A673 (cell line): Measurements from ENCODE around the gene ZNF440. TPM values are rescaled to one million over a fixed set of nuclear protein-coding genes. Genes with fewer than 3 reads are reported as not detected.

Experiments
- Bru-seq: library from RNA; stranded (reverse); fragments of 400-500 nt; gene quantifications from one replicate; lab custom pipeline; 2021; lab: Mats Ljungman, UMichigan
- BruChase-seq, 2 experiments: library from RNA; stranded (reverse); fragments of 400-500 nt; gene quantifications; one replicate each; lab custom pipeline; 2021; lab: Mats Ljungman, UMichigan
- BruUV-seq: library from RNA; stranded (reverse); fragments of 400-500 nt; replicated peaks from 2 replicates; lab custom pipeline; 2021; lab: Mats Ljungman, UMichigan
- CTCF ChIA-PET: fragments of 300-600 bp; sonication (Branson Sonifier 250); formaldehyde crosslinking; loops from one replicate; lab custom pipeline; 2022; ENCODE audit warnings: antibody characterized with exemption; lab: Charles Lee
- POLR2A ChIA-PET: fragments of 300-600 bp; sonication (Branson Sonifier 250); formaldehyde crosslinking; loops from one replicate; lab custom pipeline; 2022; ENCODE audit warnings: antibody characterized with exemption; ENCODE audit not compliant: low non-redundant PET; lab: Charles Lee
- DNase-seq: peaks from one replicate; pipeline ENCODE4 v3.0.0-alpha.2; 2015; ENCODE audit warnings: low spot score
- H3K27ac ChIP-seq: fragments of 200-600 bp; sonication (generic); 2 replicates; pipeline ENCODE4 v1.5.1; 2016; ENCODE audit warnings: mixed run types, low read depth, mild to moderate bottlenecking, mixed read lengths, antibody characterized with exemption, low read length; ENCODE audit not compliant: poor library complexity, severe bottlenecking
- H3K27me3 ChIP-seq: fragments of 200-600 bp; sonication (generic); replicated peaks from 2 replicates; pipeline ENCODE4 v1.6.1; 2017; ENCODE audit warnings: mixed run types, low read depth, mild to moderate bottlenecking, mixed read lengths, antibody characterized with exemption, low read length; ENCODE audit not compliant: insufficient read depth, poor library complexity
- H3K36me3 ChIP-seq: fragments of 200-600 bp; sonication (generic); 2 replicates; pipeline ENCODE4 v1.6.1; 2016; ENCODE audit warnings: mixed run types, mild to moderate bottlenecking, mixed read lengths, antibody characterized with exemption, low read length; ENCODE audit not compliant: insufficient read depth, poor library complexity, severe bottlenecking
- H3K4me1 ChIP-seq: fragments of 200-600 bp; sonication (generic); 2 replicates; pipeline ENCODE4 v1.6.1; 2017; ENCODE audit warnings: mixed run types, mild to moderate bottlenecking, mixed read lengths, antibody characterized with exemption, low read length; ENCODE audit not compliant: insufficient read depth, poor library complexity, severe bottlenecking
- H3K4me3 ChIP-seq: fragments of 200-600 bp; sonication (generic); 2 replicates; pipeline ENCODE4 v1.5.1; 2016; ENCODE audit warnings: low read depth, mixed run types, mild to moderate bottlenecking, mixed read lengths, low read length; ENCODE audit not compliant: poor library complexity, severe bottlenecking
- H3K9me3 ChIP-seq: fragments of 200-600 bp; sonication (generic); 2 replicates; pipeline ENCODE4 v1.6.1; 2016; ENCODE audit warnings: mixed run types, low read depth, mild to moderate bottlenecking, mixed read lengths, antibody characterized with exemption, low read length; ENCODE audit not compliant: poor library complexity, severe bottlenecking
- EZH2 ChIP-seq: fragments of 200-600 bp; sonication (generic); IDR thresholded peaks from 2 replicates; pipeline ENCODE4 v1.6.1; 2017; ENCODE audit warnings: borderline replicate concordance, low read depth, mild to moderate bottlenecking, mixed read lengths, antibody characterized with exemption, low read length; ENCODE audit not compliant: poor library complexity, severe bottlenecking
- intact Hi-C: fragments of 100-400 bp; cut with micrococcal nuclease; formaldehyde crosslinking; loops from one replicate; pipeline ENCODE4 v1.10.0; 2022; ENCODE audit not compliant: unreplicated experiment
- long read RNA-seq: library from polyadenylated mRNA; stranded (forward); transcript quantifications from one replicate; pipeline ENCODE4 v2.0.0, GENCODE V29; 2022
- total RNA-seq: library from RNA; stranded (reverse); gene quantifications from 2 replicates; pipeline ENCODE4 v1.2.3, GENCODE V29; 2021
- TF ChIP-seq, protein P1 (sequence below): fragments of 300-800, 200-600 bp; sonication (generic); conservative IDR thresholded peaks from 2 replicates; pipeline ENCODE4 v1.5.1; 2017; ENCODE audit warnings: low read depth, mild to moderate bottlenecking, antibody characterized with exemption, low read length, moderate library complexity, mixed read lengths

The ZNF440 gene
- total RNA-seq = 7.1 and 9.2 TPM in 2 replicates
- Bru-seq, nascent RNA = percentile 56 among the genes with signal in this experiment
- percentile 71 among the genes with signal in this experiment for BruChase-seq, experiment 1, labeled RNA remaining after a 2-hour chase
- percentile 66 among the genes with signal in this experiment for BruChase-seq, experiment 2, labeled RNA remaining after a 6-hour chase
- long read RNA-seq, full-length matches to known transcripts = 2 of 2 reads
- long read RNA-seq, partial matches to known transcripts = 0 of 2 reads
- long read RNA-seq, other reads (novel, unspliced or antisense) = 0 of 2 reads

DNA sequence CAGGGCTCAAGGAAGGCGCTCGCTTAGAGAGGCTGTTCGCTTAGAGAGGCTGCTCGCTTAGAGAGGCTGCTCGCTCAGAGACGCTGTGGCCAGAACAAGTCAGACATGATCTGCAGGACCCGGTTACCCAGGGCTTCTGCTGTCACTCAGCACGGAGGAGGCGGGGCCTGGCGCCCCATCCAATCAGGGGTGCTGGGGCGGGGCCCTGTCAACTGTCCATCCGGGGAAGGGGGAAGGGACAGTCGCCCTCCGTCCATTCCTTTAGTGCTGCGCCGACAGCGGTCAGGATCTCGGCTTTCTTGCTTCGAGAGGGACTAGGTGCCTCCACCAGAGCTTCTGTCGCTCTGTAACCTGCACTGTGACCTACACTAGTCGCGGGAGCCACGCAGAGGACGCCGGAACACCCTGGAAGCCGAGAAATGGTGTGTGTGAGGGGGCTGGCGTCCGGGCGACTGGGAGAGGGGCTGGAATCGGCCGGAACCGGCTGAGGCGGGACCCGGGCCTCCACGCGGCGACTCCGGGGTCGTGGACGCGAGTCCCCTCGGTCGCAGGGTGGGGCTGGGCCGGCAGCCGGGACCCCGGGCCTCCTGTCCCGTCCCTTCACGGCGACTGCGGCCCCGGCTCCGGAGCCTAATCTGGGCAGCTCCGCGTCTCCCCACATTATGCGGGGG lies at the start of gene ZNF440:
Gene ZNF440 (plus strand): TSS at position 245 of the 671 bp plus-strand sequence. CDS start 175 bp downstream, at position 420.
- ChIA-PET CTCF (interaction anchor here (1.3 kb wide), 1 partner anchor 16 kb away, joined by 5 read pairs; no protein-coding TSS in a partner anchor), POLR2A (no interaction called here)
- H3K9me3 ChIP-seq = no peaks in the 10 kb centered on the region
- H3K27ac ChIP-seq = peak within 1 kb of the TSS; percentile 67
- H3K4me3 ChIP-seq = peak within 1 kb of the TSS; percentile 89
- no peaks in the 10 kb centered on the region for H3K4me1 ChIP-seq
- intact Hi-C loops = loop anchor here (5.0 kb wide), 1 partner anchor 252 kb away; no protein-coding TSS in a partner anchor
- no peaks in the 10 kb centered on the region for H3K36me3 ChIP-seq
- H3K27me3 ChIP-seq = no peaks in the 10 kb centered on the region
- BruUV-seq = TSS peak; percentile 41
- peak; percentile 89 for DNase-seq
- no peak for TF ChIP-seq EZH2
- TF ChIP-seq, protein P1, sequence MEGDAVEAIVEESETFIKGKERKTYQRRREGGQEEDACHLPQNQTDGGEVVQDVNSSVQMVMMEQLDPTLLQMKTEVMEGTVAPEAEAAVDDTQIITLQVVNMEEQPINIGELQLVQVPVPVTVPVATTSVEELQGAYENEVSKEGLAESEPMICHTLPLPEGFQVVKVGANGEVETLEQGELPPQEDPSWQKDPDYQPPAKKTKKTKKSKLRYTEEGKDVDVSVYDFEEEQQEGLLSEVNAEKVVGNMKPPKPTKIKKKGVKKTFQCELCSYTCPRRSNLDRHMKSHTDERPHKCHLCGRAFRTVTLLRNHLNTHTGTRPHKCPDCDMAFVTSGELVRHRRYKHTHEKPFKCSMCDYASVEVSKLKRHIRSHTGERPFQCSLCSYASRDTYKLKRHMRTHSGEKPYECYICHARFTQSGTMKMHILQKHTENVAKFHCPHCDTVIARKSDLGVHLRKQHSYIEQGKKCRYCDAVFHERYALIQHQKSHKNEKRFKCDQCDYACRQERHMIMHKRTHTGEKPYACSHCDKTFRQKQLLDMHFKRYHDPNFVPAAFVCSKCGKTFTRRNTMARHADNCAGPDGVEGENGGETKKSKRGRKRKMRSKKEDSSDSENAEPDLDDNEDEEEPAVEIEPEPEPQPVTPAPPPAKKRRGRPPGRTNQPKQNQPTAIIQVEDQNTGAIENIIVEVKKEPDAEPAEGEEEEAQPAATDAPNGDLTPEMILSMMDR = no peak

DNA sequence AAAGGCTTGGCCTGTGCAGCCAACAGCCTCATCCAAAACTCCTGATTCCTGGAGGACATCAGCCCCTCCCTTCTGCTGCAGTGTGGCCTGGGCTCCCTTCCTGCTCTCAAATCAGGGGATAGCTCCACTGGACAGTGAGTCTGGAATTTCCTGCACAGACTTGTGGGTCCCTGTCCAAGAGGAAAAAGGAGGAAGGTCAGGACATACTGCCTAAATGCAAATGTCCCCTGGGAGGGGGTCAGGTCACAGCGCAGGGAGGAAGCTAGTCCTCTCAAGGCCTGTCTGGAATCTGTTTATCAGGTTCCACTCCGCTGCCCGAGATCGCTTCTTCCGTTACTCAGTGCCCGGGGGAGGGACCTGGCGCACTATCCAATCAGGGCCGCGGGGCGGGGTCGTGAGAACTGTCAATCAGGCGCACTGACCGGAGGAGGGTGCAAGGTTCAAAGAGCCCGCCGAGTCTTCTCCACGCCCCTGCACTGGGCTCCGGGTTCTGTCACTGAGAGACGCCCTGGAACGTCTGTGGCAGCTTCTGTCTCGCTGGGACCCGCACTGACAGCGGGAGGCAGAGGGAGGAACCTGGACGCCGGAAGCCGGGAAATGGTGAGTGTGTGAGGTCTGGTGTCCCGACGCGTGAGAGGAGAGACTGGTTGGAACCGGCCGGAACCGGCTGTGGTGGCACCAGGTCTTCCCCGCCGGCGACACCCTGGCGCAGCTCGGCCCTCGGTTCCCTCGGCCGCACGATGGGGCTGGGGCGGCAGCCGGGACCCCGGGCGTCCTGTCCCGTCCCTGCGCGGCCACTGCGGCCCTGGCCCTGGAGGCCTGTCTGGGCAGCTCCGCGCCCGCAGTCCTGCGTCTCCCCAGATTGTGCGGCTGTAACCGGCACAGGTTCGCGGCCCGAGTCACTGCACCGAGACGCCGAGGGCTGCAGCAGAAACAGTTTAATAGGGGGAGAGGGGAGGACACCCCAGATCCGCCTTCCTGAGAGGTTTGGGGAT lies 47.2 kb upstream of the ZNF440 start, which contains the start of gene ZNF441:
Gene ZNF441 (plus strand): TSS at position 404 of the 995 bp plus-strand sequence. CDS start 194 bp downstream, at position 598.
- no peaks in the 10 kb centered on the region for H3K27me3 ChIP-seq

More for the DNA sequence above, 47.2 kb upstream of the ZNF440 start, which contains the start of gene ZNF441:
- Histone ChIP-seq H3K27ac (peak within 1 kb of the TSS; percentile 47), H3K9me3 (no peaks in the 10 kb centered on the region), H3K4me3 (peak within 1 kb of the TSS; percentile 68), H3K36me3 (no peaks in the 10 kb centered on the region), H3K4me1 (no peaks in the 10 kb centered on the region)
- intact Hi-C loops = loop anchor here (2.0 kb wide), 1 partner anchor 72 kb away; no protein-coding TSS in a partner anchor
- POLR2A ChIA-PET = interaction anchor here (0.6 to 0.7 kb wide), 2 partner anchors 72 to 976 kb away, joined by 8 to 17 read pairs; no protein-coding TSS in a partner anchor
- no peak for TF ChIP-seq EZH2
- TF ChIP-seq, protein P1 = no peak
- CTCF ChIA-PET = no interaction called here
- BruUV-seq = no TSS peak
- DNase-seq = peak; percentile 94
